Ovary (tissue), 3 donors: ENCODE data around the gene APBA2.

Experiments used
- EP300 ChIP-seq: sonication (generic); formaldehyde crosslinking; IDR thresholded peaks from one replicate; pipeline ENCODE4 v1.6.1; 2017; ENCODE audit warnings: antibody characterized with exemption
- TF ChIP-seq, protein P1 (sequence below), 3 donors: fragments of 450-650 bp in 2 of 3; fragments of 200-600 bp in 1 of 3; IDR thresholded peaks; one replicate each; pipeline versions ENCODE4 v1.5.1 to v1.8.0; 2016 to 2022; ENCODE audit warnings: antibody characterized with exemption in 3 of 3, mild to moderate bottlenecking in 1 of 3
- donor health status: DM: no; HTN: no; CAD: no.

DNA sequence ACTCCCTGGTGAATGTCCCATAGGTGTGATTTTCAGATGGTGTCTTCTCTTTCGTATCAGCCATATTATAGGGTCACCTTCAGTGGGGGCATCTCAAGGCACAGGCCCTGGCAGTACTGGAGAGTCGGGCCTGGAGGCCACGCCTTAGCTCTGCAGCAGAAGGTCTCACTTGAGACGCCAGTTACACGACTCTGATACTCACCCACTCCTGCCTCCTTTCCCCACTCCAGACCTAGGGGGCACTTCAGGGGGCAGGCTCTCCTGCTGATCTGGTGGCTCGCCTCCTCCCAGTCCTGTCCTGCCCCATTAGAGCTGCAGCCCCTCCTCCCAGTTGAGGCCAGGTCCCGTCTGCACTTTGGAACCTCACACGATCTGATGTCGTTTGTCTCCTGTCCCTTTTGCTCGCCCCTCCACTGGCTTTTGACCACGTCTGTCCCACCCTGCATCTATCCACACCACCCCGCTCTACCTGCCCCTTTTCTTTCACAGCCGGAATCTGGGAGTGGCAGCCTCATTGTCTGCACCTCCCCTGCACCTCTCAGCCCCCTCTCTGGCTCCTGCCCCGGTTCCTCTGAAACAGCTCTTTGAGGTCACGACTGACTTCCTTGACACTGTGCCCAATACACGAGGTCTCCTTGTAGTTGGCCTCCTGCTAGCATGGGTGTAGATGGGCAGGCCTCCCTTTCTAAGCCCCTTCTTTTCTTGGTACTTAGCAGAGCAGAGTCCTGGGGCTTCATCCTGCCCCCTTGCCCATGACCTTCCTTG is 201.9 kb downstream of the APBA2 start:
- TF ChIP-seq EP300: no peak
- TF ChIP-seq, protein P1, sequence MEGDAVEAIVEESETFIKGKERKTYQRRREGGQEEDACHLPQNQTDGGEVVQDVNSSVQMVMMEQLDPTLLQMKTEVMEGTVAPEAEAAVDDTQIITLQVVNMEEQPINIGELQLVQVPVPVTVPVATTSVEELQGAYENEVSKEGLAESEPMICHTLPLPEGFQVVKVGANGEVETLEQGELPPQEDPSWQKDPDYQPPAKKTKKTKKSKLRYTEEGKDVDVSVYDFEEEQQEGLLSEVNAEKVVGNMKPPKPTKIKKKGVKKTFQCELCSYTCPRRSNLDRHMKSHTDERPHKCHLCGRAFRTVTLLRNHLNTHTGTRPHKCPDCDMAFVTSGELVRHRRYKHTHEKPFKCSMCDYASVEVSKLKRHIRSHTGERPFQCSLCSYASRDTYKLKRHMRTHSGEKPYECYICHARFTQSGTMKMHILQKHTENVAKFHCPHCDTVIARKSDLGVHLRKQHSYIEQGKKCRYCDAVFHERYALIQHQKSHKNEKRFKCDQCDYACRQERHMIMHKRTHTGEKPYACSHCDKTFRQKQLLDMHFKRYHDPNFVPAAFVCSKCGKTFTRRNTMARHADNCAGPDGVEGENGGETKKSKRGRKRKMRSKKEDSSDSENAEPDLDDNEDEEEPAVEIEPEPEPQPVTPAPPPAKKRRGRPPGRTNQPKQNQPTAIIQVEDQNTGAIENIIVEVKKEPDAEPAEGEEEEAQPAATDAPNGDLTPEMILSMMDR (IDR thresholded peaks at IDR 0.05): no peak
